Esophagus muscularis mucosa (tissue), 4 donors: ENCODE measurements around the gene ORAI3.

ENCODE experiments used
- EP300 ChIP-seq: sonication (generic); formaldehyde crosslinking; IDR thresholded peaks from one replicate; pipeline ENCODE4 v1.6.1; 2017; ENCODE audit warnings: antibody characterized with exemption
- POLR2A ChIP-seq: fragments of 450-650 bp; IDR thresholded peaks from one replicate; pipeline ENCODE4 v1.6.1; 2017; ENCODE audit warnings: antibody characterized with exemption, moderate library complexity, mild to moderate bottlenecking, low read depth
- POLR2AphosphoS5 ChIP-seq, 2 donors: sonication (generic); formaldehyde crosslinking; IDR thresholded peaks; one replicate each; pipeline ENCODE4 v1.6.1; 2017; ENCODE audit warnings: antibody characterized with exemption in 2 of 2
- TF ChIP-seq, protein P1 (sequence below), 3 experiments: fragments of 200-600 bp in 2 of 3; fragments of 450-650 bp in 1 of 3; sonication (generic) in 2 of 3; IDR thresholded peaks; one replicate each; pipeline ENCODE4 v1.5.1; 2017 to 2019; ENCODE audit warnings: antibody characterized with exemption in 3 of 3, mild to moderate bottlenecking in 2 of 3, moderate library complexity in 1 of 3

DNA sequence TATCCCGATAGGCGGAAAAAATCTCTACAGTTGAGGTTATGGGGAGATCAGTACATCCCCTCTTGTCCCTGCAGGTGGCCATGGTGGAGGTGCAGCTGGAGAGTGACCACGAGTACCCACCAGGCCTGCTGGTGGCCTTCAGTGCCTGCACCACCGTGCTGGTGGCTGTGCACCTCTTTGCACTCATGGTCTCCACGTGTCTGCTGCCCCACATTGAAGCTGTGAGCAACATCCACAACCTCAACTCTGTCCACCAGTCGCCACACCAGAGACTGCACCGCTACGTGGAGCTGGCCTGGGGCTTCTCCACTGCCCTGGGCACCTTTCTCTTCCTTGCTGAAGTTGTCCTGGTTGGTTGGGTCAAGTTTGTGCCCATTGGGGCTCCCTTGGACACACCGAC, 4.2 kb downstream of the ORAI3 start:
- TF ChIP-seq POLR2A (no peak), EP300 (no peak), POLR2AphosphoS5 (IDR thresholded peaks at IDR 0.05) (no peak)
- TF ChIP-seq, protein P1, sequence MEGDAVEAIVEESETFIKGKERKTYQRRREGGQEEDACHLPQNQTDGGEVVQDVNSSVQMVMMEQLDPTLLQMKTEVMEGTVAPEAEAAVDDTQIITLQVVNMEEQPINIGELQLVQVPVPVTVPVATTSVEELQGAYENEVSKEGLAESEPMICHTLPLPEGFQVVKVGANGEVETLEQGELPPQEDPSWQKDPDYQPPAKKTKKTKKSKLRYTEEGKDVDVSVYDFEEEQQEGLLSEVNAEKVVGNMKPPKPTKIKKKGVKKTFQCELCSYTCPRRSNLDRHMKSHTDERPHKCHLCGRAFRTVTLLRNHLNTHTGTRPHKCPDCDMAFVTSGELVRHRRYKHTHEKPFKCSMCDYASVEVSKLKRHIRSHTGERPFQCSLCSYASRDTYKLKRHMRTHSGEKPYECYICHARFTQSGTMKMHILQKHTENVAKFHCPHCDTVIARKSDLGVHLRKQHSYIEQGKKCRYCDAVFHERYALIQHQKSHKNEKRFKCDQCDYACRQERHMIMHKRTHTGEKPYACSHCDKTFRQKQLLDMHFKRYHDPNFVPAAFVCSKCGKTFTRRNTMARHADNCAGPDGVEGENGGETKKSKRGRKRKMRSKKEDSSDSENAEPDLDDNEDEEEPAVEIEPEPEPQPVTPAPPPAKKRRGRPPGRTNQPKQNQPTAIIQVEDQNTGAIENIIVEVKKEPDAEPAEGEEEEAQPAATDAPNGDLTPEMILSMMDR (IDR thresholded peaks at IDR 0.05) = no peak
